SU-DHL-6 (cell line): ENCODE results near the gene ELAVL1.
"Not testable (repeated sequence)": the region's sequence is repeated elsewhere in the genome, so short reads cannot be mapped to it uniquely, and the experiment has no call there.

Experiments used
- H2AFZ ChIP-seq: fragments of 200-600 bp; sonication (generic); 2 replicates; pipeline ENCODE4 v1.6.1; 2014; ENCODE audit warnings: low read depth, mild to moderate bottlenecking, moderate library complexity, mixed read lengths, antibody characterized with exemption, low read length; ENCODE audit not compliant: severe bottlenecking
- H3F3A ChIP-seq: fragments of 200-600 bp; shearing (Covaris generic); 2 replicates; pipeline ENCODE4 v1.6.0; 2016; ENCODE audit warnings: antibody characterized with exemption, mild to moderate bottlenecking; ENCODE audit not compliant: insufficient read depth
- H3K27ac ChIP-seq: fragments of 200-600 bp; sonication (generic); 2 replicates; pipeline ENCODE4 v1.5.1; 2016; ENCODE audit warnings: low read depth, mild to moderate bottlenecking, low read length, moderate library complexity, mixed read lengths
- H3K27me3 ChIP-seq: fragments of 200-600 bp; sonication (generic), shearing (Covaris generic); 2 replicates; pipeline ENCODE4 v1.6.0; 2014; ENCODE audit warnings: mild to moderate bottlenecking, low read length
- H3K36me3 ChIP-seq: fragments of 200-600 bp; sonication (generic); 2 replicates; pipeline ENCODE4 v1.6.1; 2014; ENCODE audit warnings: mild to moderate bottlenecking, low read length, mixed read lengths
- H3K4me2 ChIP-seq: fragments of 300-600, 200-600 bp; shearing (Covaris generic), sonication (generic); 2 replicates; pipeline ENCODE4 v1.6.0; 2014; ENCODE audit warnings: low read length, low read depth, mild to moderate bottlenecking; ENCODE audit not compliant: poor library complexity, severe bottlenecking
- H3K4me3 ChIP-seq: fragments of 200-600 bp; sonication (generic); 2 replicates; pipeline ENCODE4 v1.5.1; 2014; ENCODE audit warnings: antibody characterized with exemption, low read length, mild to moderate bottlenecking, mixed read lengths; ENCODE audit not compliant: insufficient read depth, poor library complexity, severe bottlenecking
- H3K79me2 ChIP-seq: fragments of 200-600 bp; sonication (generic); 2 replicates; pipeline ENCODE4 v1.6.1; 2014; ENCODE audit warnings: mild to moderate bottlenecking, low read length, moderate library complexity; ENCODE audit not compliant: insufficient read depth
- H3K9ac ChIP-seq: fragments of 200-600 bp; sonication (generic); 2 replicates; pipeline ENCODE4 v1.7.0; 2014; ENCODE audit warnings: mild to moderate bottlenecking, low read length
- H3K9me2 ChIP-seq: fragments of 200-600 bp; sonication (generic); replicated peaks from 2 replicates; pipeline ENCODE4 v1.6.1; 2014; ENCODE audit warnings: low read length; ENCODE audit not compliant: insufficient read depth
- H3K9me3 ChIP-seq: fragments of 200-600 bp; sonication (generic); 2 replicates; pipeline ENCODE4 v1.6.1; 2014; ENCODE audit warnings: low read length, mixed read lengths; ENCODE audit not compliant: insufficient read depth
- H4K20me1 ChIP-seq: fragments of 200-600 bp; sonication (generic); 2 replicates; pipeline ENCODE4 v1.6.1; 2014; ENCODE audit warnings: low read depth, mild to moderate bottlenecking, antibody characterized with exemption, low read length, moderate library complexity, mixed read lengths
- EZH2phosphoT487 ChIP-seq: fragments of 200-600 bp; sonication (generic), shearing (Covaris generic); conservative IDR thresholded peaks from 2 replicates; pipeline ENCODE4 v1.6.1; 2018; ENCODE audit warnings: mild to moderate bottlenecking, antibody characterized with exemption, low read length, moderate library complexity, mixed read lengths
- TF ChIP-seq, protein P1 (sequence below): fragments of 200-600 bp; sonication (generic); IDR thresholded peaks from one replicate; pipeline ENCODE4 v1.5.1; 2017; ENCODE audit warnings: antibody characterized with exemption, mild to moderate bottlenecking, low read length, moderate library complexity; ENCODE audit not compliant: insufficient read depth, poor library complexity, severe bottlenecking

The ELAVL1 gene

DNA sequence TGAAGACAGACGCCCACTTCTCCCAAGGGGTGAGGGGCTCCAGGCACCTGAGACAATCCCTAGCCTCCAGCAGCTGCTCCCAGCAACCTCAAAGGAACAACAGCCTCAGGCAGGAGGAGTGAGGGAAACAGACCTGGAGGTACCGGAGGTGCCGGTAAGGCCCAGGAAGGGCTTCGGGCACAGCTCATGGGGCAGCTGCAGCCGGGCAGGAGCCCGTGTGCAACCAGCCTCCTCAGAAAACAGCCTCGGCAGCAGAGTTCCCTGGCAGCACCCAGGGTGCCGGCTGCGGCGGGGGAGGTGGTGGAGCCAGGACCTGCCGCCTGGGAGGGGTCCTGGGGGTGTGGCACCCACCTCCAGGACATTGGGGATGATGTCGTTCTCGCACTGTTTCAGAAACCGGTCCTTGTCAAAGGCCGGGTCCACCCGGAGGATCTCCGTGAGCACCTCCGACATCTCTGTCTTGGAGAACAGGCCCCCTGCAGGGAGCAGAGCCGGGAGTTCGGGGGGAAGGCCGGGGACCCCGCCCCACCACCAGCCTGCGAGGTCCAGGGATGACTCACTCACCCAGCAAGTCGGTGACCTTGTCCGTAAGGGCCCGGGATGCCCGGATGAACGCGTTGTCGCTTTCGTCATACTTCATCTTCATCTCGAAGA lies 73.0 kb downstream of the ELAVL1 start:
- Histone ChIP-seq H3K9me3 (no peaks in the 10 kb centered on the region), H3K9me2 (no peaks in the 10 kb centered on the region), H3K79me2 (no peaks in the 10 kb centered on the region), H3F3A (peaks cover 5% of the 10 kb centered on the region; the same call in 1 of the 2 replicates), H3K4me2 (no peak overlapping the region), H4K20me1 (no peaks in the 10 kb centered on the region), H3K27ac (no peak overlapping the region), H2AFZ (no peak overlapping the region), H3K9ac (no peak overlapping the region), H3K36me3 (no peaks in the 10 kb centered on the region), H3K27me3 (no peaks in the 10 kb centered on the region), H3K4me3 (no peak overlapping the region)
- no peak for TF ChIP-seq EZH2phosphoT487
- TF ChIP-seq, protein P1, sequence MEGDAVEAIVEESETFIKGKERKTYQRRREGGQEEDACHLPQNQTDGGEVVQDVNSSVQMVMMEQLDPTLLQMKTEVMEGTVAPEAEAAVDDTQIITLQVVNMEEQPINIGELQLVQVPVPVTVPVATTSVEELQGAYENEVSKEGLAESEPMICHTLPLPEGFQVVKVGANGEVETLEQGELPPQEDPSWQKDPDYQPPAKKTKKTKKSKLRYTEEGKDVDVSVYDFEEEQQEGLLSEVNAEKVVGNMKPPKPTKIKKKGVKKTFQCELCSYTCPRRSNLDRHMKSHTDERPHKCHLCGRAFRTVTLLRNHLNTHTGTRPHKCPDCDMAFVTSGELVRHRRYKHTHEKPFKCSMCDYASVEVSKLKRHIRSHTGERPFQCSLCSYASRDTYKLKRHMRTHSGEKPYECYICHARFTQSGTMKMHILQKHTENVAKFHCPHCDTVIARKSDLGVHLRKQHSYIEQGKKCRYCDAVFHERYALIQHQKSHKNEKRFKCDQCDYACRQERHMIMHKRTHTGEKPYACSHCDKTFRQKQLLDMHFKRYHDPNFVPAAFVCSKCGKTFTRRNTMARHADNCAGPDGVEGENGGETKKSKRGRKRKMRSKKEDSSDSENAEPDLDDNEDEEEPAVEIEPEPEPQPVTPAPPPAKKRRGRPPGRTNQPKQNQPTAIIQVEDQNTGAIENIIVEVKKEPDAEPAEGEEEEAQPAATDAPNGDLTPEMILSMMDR: no peak

DNA sequence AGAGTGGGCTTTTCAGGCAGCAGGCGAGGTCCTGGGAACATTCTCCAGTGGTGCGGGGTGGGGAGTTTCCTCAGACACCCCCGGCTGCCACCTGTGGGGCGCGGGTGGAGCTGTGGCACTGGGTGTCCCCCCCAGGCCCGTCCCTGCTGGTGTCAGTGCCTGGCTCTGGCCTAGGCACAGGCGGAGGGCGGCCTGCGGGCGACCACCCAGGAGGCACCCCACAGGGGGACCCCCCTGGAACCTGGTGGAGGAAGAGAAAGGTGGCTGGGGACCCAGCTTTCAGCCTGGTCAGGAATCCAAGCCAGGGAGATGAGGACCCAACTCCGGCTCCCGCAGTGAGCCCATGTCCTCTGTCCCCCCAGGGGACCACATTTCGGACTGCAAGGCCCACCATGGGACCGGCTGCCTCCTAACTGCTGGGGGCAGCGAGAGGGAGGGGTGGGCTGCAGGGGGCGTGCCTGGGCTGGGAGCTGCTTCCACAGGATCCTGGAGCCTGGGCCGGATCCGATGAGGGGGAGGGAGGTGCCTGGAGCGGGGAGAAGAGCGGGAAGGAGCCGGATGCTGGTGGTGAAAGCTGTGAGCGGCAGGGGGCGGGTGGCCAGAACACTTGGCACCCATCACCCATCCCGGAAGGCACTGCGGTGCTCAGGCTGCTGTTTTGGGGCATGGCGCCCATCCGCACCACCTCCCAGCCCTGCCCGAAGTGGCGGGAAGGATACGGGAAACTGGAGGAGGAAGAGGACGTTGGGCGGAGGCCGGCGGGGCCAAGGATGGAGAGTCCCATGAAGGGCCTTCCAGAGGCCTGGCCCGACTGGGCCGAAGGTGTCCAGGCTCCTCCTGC lies 74.0 kb downstream of the ELAVL1 start:
- no peaks in the 10 kb centered on the region for H3K9me2 ChIP-seq
- no peaks in the 10 kb centered on the region for H3K9me3 ChIP-seq
- H3K79me2 ChIP-seq: no peaks in the 10 kb centered on the region
- no peak overlapping the region for H3K4me3 ChIP-seq
- H4K20me1 ChIP-seq: no peaks in the 10 kb centered on the region
- H3K27ac ChIP-seq: no peak overlapping the region
- no peak overlapping the region for H3K9ac ChIP-seq
- no peak overlapping the region for H2AFZ ChIP-seq
- no peaks in the 10 kb centered on the region for H3K27me3 ChIP-seq
- no peaks in the 10 kb centered on the region for H3K36me3 ChIP-seq
- peaks cover 5% of the 10 kb centered on the region; the same call in 1 of the 2 replicates for H3F3A ChIP-seq
- no peak overlapping the region for H3K4me2 ChIP-seq
- TF ChIP-seq EZH2phosphoT487: no peak
- TF ChIP-seq, protein P1: no peak

DNA sequence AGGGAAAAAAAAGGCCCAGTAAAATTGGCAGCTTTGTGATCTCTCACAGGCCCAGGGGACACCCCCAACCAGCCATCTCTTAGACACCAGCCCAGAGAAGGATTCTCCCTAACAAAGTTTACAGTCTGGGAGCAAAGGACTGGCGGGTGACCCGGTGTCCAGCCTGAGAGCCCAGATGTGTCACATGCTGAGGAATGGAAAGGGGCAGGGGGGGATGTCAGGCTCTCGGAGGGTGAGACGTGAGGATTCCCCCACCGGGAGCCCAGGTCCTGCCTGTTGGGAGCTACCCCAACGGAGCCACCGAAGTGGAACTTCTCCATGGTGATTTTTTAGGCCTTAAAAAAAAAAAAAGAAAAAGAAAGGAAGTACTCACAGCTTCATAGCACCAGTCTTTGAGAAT lies 74.7 kb downstream of the ELAVL1 start:
- Histone ChIP-seq H3K36me3 (no peaks in the 10 kb centered on the region), H3K79me2 (no peaks in the 10 kb centered on the region)

DNA sequence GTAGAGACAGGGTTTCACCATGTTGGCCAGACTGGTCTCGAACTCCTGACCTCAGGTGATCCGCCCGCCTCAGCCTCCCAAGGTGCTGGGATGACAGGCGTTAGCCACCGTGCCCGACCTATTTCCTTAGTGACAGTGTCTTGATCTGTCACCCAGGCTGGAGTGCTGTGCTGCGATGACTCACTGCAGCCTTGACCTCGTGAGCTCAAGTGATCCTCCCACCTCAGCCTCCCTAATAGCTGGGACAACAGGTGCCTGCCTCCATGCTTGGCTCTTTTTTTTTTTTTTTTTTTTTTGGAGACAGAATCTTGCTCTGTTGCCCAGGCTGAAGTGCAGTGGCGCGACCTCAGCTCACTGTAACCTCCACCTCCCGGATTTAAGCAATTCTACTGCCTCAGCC lies 75.4 kb downstream of the ELAVL1 start:
- not testable (repeated sequence) for H3K9ac ChIP-seq, H3K27ac ChIP-seq

More for the DNA sequence above, 74.7 kb downstream of the ELAVL1 start:
- Histone ChIP-seq H3K9ac (no peak overlapping the region), H3K9me3 (no peaks in the 10 kb centered on the region), H4K20me1 (no peaks in the 10 kb centered on the region), H3F3A (peaks cover 5% of the 10 kb centered on the region; the same call in 1 of the 2 replicates), H3K27ac (no peak overlapping the region), H3K4me2 (no peak overlapping the region), H3K27me3 (no peaks in the 10 kb centered on the region), H3K9me2 (no peaks in the 10 kb centered on the region), H2AFZ (no peak overlapping the region), H3K4me3 (no peak overlapping the region)
- no peak for TF ChIP-seq EZH2phosphoT487
- TF ChIP-seq, protein P1: no peak

More for the DNA sequence above, 75.4 kb downstream of the ELAVL1 start:
- not testable (repeated sequence) for H3K4me2 ChIP-seq, H3F3A ChIP-seq, H4K20me1 ChIP-seq, H3K9me2 ChIP-seq, H3K36me3 ChIP-seq, H2AFZ ChIP-seq, H3K4me3 ChIP-seq, H3K79me2 ChIP-seq, H3K9me3 ChIP-seq, H3K27me3 ChIP-seq
